T-helper 17 cell (primary cell): ENCODE results near the gene ANXA1. TPM values are rescaled to one million over a fixed set of nuclear protein-coding genes. Genes with fewer than 3 reads are reported as not detected.
A peak's percentile ranks its signal among the peaks of the same experiment; 100 is the strongest.

Source experiments
- ATAC-seq: fragments of 150-1000 bp; cut with Tn5 transposase; 2 replicates; pipeline ENCODE4 v1.10.0; 2021; ENCODE audit warnings: mild to moderate bottlenecking, moderate library complexity
- DNase-seq, 3 donors: peaks; one replicate each; pipeline versions ENCODE4 v3.0.0 to v3.0.0-alpha.2; 2020 to 2021
- H3K9me3 ChIP-seq: one replicate; pipeline ENCODE4 v1.7.0; 2013; ENCODE audit warnings: low read length, mild to moderate bottlenecking; ENCODE audit not compliant: control insufficient read depth, poor library complexity, severe bottlenecking
- H3K27ac Mint-ChIP-seq: one replicate; pipeline ENCODE4 v1.8.0; 2022; ENCODE audit warnings: mild to moderate bottlenecking, moderate library complexity, mixed read lengths
- H3K27me3 Mint-ChIP-seq: one replicate; pipeline ENCODE4 v1.8.0; 2022; ENCODE audit warnings: mixed read lengths
- H3K36me3 Mint-ChIP-seq: one replicate; pipeline ENCODE4 v1.8.0; 2022; ENCODE audit warnings: low read depth, mixed read lengths
- H3K4me1 Mint-ChIP-seq: one replicate; pipeline ENCODE4 v1.8.0; 2022; ENCODE audit warnings: mild to moderate bottlenecking, mixed read lengths
- H3K4me3 Mint-ChIP-seq: one replicate; pipeline ENCODE4 v1.8.0; 2022; ENCODE audit warnings: mild to moderate bottlenecking, moderate library complexity, mixed read lengths
- total RNA-seq, 4 donors: library from RNA in 2 of 4; stranded (reverse) in 2 of 4; gene quantifications; one replicate each; pipeline ENCODE4 v1.2.3 and lab custom pipeline; 2022 to 2026

The ANXA1 gene
- total RNA-seq, 2 donors from 2014 or later = 553 to 928 TPM

- peak overlapping the region; percentile 99 for H3K27ac Mint-ChIP-seq
- H3K4me1 Mint-ChIP-seq = peaks cover 18% of the 10 kb centered on the region
- DNase-seq (no peak), ATAC-seq (no peak)
- H3K4me3 Mint-ChIP-seq = no peak overlapping the region
- no peaks in the 10 kb centered on the region for H3K9me3 ChIP-seq
- no peaks in the 10 kb centered on the region for H3K27me3 Mint-ChIP-seq
- peaks cover 5% of the 10 kb centered on the region for H3K36me3 Mint-ChIP-seq
Observed at GRCh38 chr9:73129941-73130685, 21.6 kb upstream of the ANXA1 start.

- no peak for DNase-seq
- H3K4me3 Mint-ChIP-seq = peak overlapping the region; percentile 96
- peaks cover 18% of the 10 kb centered on the region for H3K4me1 Mint-ChIP-seq
- no peaks in the 10 kb centered on the region for H3K9me3 ChIP-seq
- peaks cover 5% of the 10 kb centered on the region for H3K36me3 Mint-ChIP-seq
- ATAC-seq = no peak
- no peaks in the 10 kb centered on the region for H3K27me3 Mint-ChIP-seq
- peak overlapping the region; percentile 99 for H3K27ac Mint-ChIP-seq
Observed at GRCh38 chr9:73131461-73131860, 20.2 kb upstream of the ANXA1 start.

- Mint-ChIP-seq H3K27me3 (no peaks in the 10 kb centered on the region), H3K36me3 (peaks cover 5% of the 10 kb centered on the region), H3K4me3 (peak overlapping the region; percentile 96), H3K4me1 (peaks cover 18% of the 10 kb centered on the region), H3K27ac (peak overlapping the region; percentile 99)
- DNase-seq (peak; percentile 41 to 65 (median 62)), ATAC-seq (peak; percentile 96)
- H3K9me3 ChIP-seq = no peaks in the 10 kb centered on the region
Observed at GRCh38 chr9:73132034-73132776, 19.5 kb upstream of the ANXA1 start.

DNA sequence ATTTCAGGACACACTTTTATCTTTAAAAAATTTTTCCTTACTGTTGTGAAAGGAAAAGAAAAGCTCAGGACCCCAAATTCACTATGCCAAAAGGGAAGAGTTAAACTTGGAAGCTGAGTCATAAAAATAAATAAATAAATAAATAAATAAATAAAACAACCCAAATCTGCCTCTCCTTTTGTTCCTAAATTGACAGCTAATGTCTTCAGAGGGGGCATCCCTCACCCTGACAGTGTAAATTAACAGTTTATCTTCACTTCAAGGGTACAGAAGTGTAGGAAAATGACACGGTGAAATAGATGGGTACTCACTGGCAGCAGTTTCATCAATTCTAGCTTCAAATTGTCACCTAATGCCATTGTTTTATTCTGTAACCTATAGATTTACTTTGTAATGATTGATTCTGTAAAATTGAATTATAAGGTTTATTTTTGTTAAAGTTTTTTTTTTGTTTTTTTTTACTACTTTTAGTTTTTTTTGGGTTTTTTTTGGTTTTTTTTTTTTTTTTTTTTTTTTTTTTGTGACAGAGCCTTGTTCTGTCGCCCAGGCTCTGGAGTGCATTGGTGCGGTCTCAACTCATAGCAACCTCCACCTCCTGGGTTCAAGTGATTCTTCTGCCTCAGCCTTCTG lies 18.5 kb upstream of the ANXA1 start:
- no peaks in the 10 kb centered on the region for H3K9me3 ChIP-seq
- H3K4me1 Mint-ChIP-seq = peaks cover 18% of the 10 kb centered on the region
- peak overlapping the region; percentile 99 for H3K27ac Mint-ChIP-seq
- no peaks in the 10 kb centered on the region for H3K27me3 Mint-ChIP-seq
- no peak for DNase-seq
- H3K36me3 Mint-ChIP-seq = peaks cover 5% of the 10 kb centered on the region
- ATAC-seq = no peak
- peak overlapping the region; percentile 74 for H3K4me3 Mint-ChIP-seq

DNA sequence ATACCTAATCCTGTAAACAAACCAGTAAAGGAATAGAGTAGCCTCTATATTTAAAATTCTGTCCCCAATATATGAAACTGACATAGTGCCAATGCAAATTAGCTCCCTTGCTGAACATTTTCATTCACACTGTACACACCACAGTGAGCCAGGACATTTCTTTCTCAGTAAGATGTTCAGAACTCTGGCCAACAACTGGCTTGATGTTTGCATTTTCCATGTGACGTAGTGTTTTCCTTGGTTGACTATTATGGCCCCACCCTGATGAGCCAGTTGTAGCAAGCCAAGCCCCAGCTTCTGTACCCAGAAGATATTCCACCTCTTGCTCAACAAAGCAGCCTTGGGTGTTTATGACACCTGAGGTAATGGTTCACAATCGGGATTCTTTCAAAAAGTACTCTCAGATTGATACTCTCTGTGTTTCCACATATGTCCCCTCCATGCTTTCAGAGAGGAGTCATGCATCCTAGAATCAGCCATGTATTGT lies 17.7 kb upstream of the ANXA1 start:
- Mint-ChIP-seq H3K27me3 (no peaks in the 10 kb centered on the region), H3K4me3 (no peak overlapping the region), H3K4me1 (peaks cover 18% of the 10 kb centered on the region), H3K27ac (peak overlapping the region; percentile 99), H3K36me3 (peaks cover 2% of the 10 kb centered on the region)
- H3K9me3 ChIP-seq = no peaks in the 10 kb centered on the region
- no peak for DNase-seq
- ATAC-seq = no peak

DNA sequence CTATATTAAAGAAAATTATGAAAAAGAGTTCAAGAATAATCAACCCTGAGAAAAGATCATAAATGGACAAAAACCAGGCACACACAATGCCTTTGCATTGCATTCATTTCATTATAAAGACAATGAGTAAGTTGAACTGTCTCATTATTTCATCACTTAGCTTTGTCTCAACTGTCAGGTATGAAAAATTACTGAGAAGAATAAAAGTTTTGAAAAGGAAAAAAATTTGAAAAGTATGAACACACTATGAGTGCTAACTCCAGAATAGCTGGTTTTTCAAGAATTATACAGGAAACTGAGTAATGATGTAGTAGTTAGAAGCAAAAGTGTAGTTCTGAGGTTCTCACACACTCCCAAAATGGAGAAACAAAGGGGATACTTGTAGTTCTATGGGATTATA lies 16.3 kb upstream of the ANXA1 start:
- no peak for DNase-seq
- Mint-ChIP-seq H3K4me1 (peaks cover 14% of the 10 kb centered on the region), H3K27me3 (no peaks in the 10 kb centered on the region), H3K36me3 (peaks cover 2% of the 10 kb centered on the region), H3K27ac (no peak overlapping the region), H3K4me3 (no peak overlapping the region)
- ATAC-seq = no peak
- H3K9me3 ChIP-seq = no peaks in the 10 kb centered on the region

- H3K27ac Mint-ChIP-seq = no peak overlapping the region
- ATAC-seq (no peak), DNase-seq (no peak)
- H3K9me3 ChIP-seq = no peaks in the 10 kb centered on the region
- H3K4me1 Mint-ChIP-seq = peaks cover 4% of the 10 kb centered on the region
- H3K27me3 Mint-ChIP-seq = no peaks in the 10 kb centered on the region
- peaks cover 2% of the 10 kb centered on the region for H3K36me3 Mint-ChIP-seq
- H3K4me3 Mint-ChIP-seq = no peak overlapping the region
Observed at GRCh38 chr9:73137286-73137899, 14.3 kb upstream of the ANXA1 start.

- H3K4me1 Mint-ChIP-seq = peaks cover 2% of the 10 kb centered on the region
Observed at GRCh38 chr9:73137914-73138313, 13.8 kb upstream of the ANXA1 start.

DNA sequence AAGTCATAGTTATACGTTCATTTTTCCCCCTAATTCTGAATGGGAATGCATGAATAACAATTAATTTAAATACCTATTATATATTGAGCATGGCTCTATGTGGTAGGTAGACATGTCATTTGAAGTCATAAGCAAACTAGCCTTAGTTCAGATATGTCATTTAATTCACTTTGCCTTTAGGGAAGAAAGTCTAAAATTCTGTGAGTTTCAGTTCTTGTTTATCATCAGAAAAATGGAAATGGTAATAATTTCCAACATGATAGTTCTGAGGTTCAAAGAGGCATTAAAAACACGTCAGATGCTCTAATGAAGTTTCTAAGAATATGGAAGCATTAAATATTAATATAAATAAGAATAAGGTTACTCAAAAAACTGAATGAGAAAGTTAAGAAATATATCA lies 13.1 kb upstream of the ANXA1 start:
- ATAC-seq = no peak
- no peaks in the 10 kb centered on the region for H3K27me3 Mint-ChIP-seq
- no peak for DNase-seq

More at GRCh38 chr9:73137914-73138313, 13.8 kb upstream of the ANXA1 start:
- no peak for ATAC-seq
- no peak overlapping the region for H3K4me3 Mint-ChIP-seq
- no peak for DNase-seq
- H3K9me3 ChIP-seq = no peaks in the 10 kb centered on the region
- H3K36me3 Mint-ChIP-seq = no peaks in the 10 kb centered on the region
- no peaks in the 10 kb centered on the region for H3K27me3 Mint-ChIP-seq
- H3K27ac Mint-ChIP-seq = no peak overlapping the region

DNA sequence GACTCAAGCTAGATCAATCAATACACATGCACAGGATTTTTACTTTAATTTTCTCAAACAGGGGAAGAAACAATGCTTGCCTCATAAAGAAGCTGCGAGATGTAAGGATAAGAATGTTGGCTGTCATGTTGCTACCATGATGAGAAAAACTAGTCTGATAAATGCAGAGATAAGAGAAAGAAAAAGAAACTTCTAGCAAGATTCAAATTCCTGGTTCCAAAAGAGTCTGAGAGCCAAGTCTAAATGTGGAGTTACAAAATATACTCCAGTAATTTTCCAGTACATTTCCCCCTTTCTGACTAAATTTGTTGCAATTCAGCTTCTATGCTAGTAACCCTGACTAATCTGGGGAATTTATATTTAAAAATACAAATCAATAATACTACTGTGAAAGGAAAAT lies 10.4 kb upstream of the ANXA1 start:
- no peaks in the 10 kb centered on the region for H3K36me3 Mint-ChIP-seq
- H3K27ac Mint-ChIP-seq = no peak overlapping the region
- no peak for ATAC-seq
- no peaks in the 10 kb centered on the region for H3K27me3 Mint-ChIP-seq
- peaks cover 8% of the 10 kb centered on the region for H3K4me1 Mint-ChIP-seq
- H3K9me3 ChIP-seq = no peaks in the 10 kb centered on the region
- no peak overlapping the region for H3K4me3 Mint-ChIP-seq
- no peak for DNase-seq

More for the DNA sequence above, 13.1 kb upstream of the ANXA1 start:
- Mint-ChIP-seq H3K27ac (no peak overlapping the region), H3K4me1 (peaks cover 2% of the 10 kb centered on the region), H3K4me3 (no peak overlapping the region), H3K36me3 (no peaks in the 10 kb centered on the region)
- H3K9me3 ChIP-seq = no peaks in the 10 kb centered on the region

GRCh38 chr9:73143711-73144328 lies 7.8 kb upstream of the ANXA1 start:
- H3K9me3 ChIP-seq = no peaks in the 10 kb centered on the region
- no peak overlapping the region for H3K4me3 Mint-ChIP-seq
- DNase-seq (no peak), ATAC-seq (no peak)
- H3K27me3 Mint-ChIP-seq = no peaks in the 10 kb centered on the region
- peaks cover 14% of the 10 kb centered on the region for H3K4me1 Mint-ChIP-seq
- H3K27ac Mint-ChIP-seq = no peak overlapping the region
- no peaks in the 10 kb centered on the region for H3K36me3 Mint-ChIP-seq

GRCh38 chr9:73146111-73146815 lies 5.4 kb upstream of the ANXA1 start:
- H3K36me3 Mint-ChIP-seq = no peaks in the 10 kb centered on the region
- no peak overlapping the region for H3K27ac Mint-ChIP-seq
- ATAC-seq (no peak), DNase-seq (no peak)
- peaks cover 24% of the 10 kb centered on the region for H3K4me1 Mint-ChIP-seq
- H3K27me3 Mint-ChIP-seq = no peaks in the 10 kb centered on the region
- no peaks in the 10 kb centered on the region for H3K9me3 ChIP-seq
- H3K4me3 Mint-ChIP-seq = no peak overlapping the region
